Measurements from ENCODE around the gene ATRN. TPM values are rescaled to one million over a fixed set of nuclear protein-coding genes. Genes with fewer than 3 reads are reported as not detected.

Gene ATRN
- polyA plus RNA-seq, 1 donor from 2014 or later: 27.5 TPM

GRCh38 chr20:3431109-3431508 lies 39.7 kb upstream of the ATRN start:
- Histone ChIP-seq H3F3A (ENCODE audit: insufficient read depth, low read length, poor library complexity, severe bottlenecking) (no peaks in the 10 kb centered on the region), H3K9me2 (ENCODE audit: insufficient read depth, low read length) (no peaks in the 10 kb centered on the region), H3K27me3 (ENCODE audit: insufficient read depth, low read depth, low read length) (no peaks in the 10 kb centered on the region), H3K4me2 (ENCODE audit: low read length) (no peak overlapping the region), H3K4me3 (ENCODE audit: low read length) (no peak overlapping the region), H2AFZ (ENCODE audit: low read depth, low read length) (no peak overlapping the region), H4K20me1 (ENCODE audit: insufficient read depth) (no peaks in the 10 kb centered on the region), H3K36me3 (ENCODE audit: insufficient read depth, low read length) (no peaks in the 10 kb centered on the region), H3K9ac (ENCODE audit: low read length) (no peak overlapping the region), H3K27ac (ENCODE audit: low read length) (no peak overlapping the region), H3K79me2 (replicated peaks; ENCODE audit: insufficient read depth, low read length) (no peaks in the 10 kb centered on the region), H3K9me3 (ENCODE audit: low read length) (no peaks in the 10 kb centered on the region)
- no peak for TF ChIP-seq EZH2 (IDR thresholded peaks at IDR 0.05; ENCODE audit: borderline replicate concordance, insufficient read depth, low read length, poor library complexity, severe bottlenecking)
- TF ChIP-seq REST (IDR thresholded peaks at IDR 0.05; ENCODE audit: borderline replicate concordance): no peak
- TF ChIP-seq SMC3 (conservative IDR thresholded peaks at IDR 0.05; ENCODE audit: poor library complexity): no peak
- TF ChIP-seq EP300 (conservative IDR thresholded peaks at IDR 0.05; ENCODE audit: poor library complexity, severe bottlenecking): no peak
- no peak for TF ChIP-seq CTCF (IDR thresholded peaks at IDR 0.05; ENCODE audit: poor library complexity, severe bottlenecking)
- TF ChIP-seq MXI1 (conservative IDR thresholded peaks at IDR 0.05; ENCODE audit: poor library complexity, severe bottlenecking): no peak
- no peak for TF ChIP-seq RAD21 (conservative IDR thresholded peaks at IDR 0.05)
- no peak for TF ChIP-seq TAF1 (IDR thresholded peaks at IDR 0.05; ENCODE audit: low read depth)
- TF ChIP-seq POLR2AphosphoS5 (IDR thresholded peaks at IDR 0.05): no peak

GRCh38 chr20:3432844-3433243 lies 38.0 kb upstream of the ATRN start:
- Histone ChIP-seq H3K9ac (ENCODE audit: low read length) (no peak overlapping the region), H3K4me2 (ENCODE audit: low read length) (no peak overlapping the region), H3K27ac (ENCODE audit: low read length) (no peak overlapping the region), H4K20me1 (ENCODE audit: insufficient read depth) (no peaks in the 10 kb centered on the region), H2AFZ (ENCODE audit: low read depth, low read length) (no peak overlapping the region), H3K9me2 (ENCODE audit: insufficient read depth, low read length) (no peaks in the 10 kb centered on the region), H3K4me3 (ENCODE audit: low read length) (no peak overlapping the region), H3K79me2 (replicated peaks; ENCODE audit: insufficient read depth, low read length) (no peaks in the 10 kb centered on the region), H3K27me3 (ENCODE audit: insufficient read depth, low read depth, low read length) (no peaks in the 10 kb centered on the region), H3K36me3 (ENCODE audit: insufficient read depth, low read length) (no peaks in the 10 kb centered on the region), H3K9me3 (ENCODE audit: low read length) (no peaks in the 10 kb centered on the region), H3F3A (ENCODE audit: insufficient read depth, low read length, poor library complexity, severe bottlenecking) (no peaks in the 10 kb centered on the region)
- no peak for TF ChIP-seq EP300 (conservative IDR thresholded peaks at IDR 0.05; ENCODE audit: poor library complexity, severe bottlenecking)
- no peak for TF ChIP-seq TAF1 (IDR thresholded peaks at IDR 0.05; ENCODE audit: low read depth)
- TF ChIP-seq RAD21 (conservative IDR thresholded peaks at IDR 0.05): no peak
- no peak for TF ChIP-seq EZH2 (IDR thresholded peaks at IDR 0.05; ENCODE audit: borderline replicate concordance, insufficient read depth, low read length, poor library complexity, severe bottlenecking)
- TF ChIP-seq CTCF (IDR thresholded peaks at IDR 0.05; ENCODE audit: poor library complexity, severe bottlenecking): no peak
- no peak for TF ChIP-seq MXI1 (conservative IDR thresholded peaks at IDR 0.05; ENCODE audit: poor library complexity, severe bottlenecking)
- no peak for TF ChIP-seq POLR2AphosphoS5 (IDR thresholded peaks at IDR 0.05)
